A549 (cell line): Measurements from ENCODE around the gene JAGN1.
"Not testable (repeated sequence)": the region's sequence is repeated elsewhere in the genome, so short reads cannot be mapped to it uniquely, and the experiment has no call there.

Experiments
- CBX2 ChIP-seq: fragments of 200-600 bp; sonication (generic); IDR thresholded peaks from 2 replicates; pipeline ENCODE4 v1.6.1; 2016; ENCODE audit warnings: low read depth, mild to moderate bottlenecking, borderline replicate concordance
- CEBPB ChIP-seq, 2 experiments: fragments of >200 bp in 1 of 2; sonication (Bioruptor Twin) in 1 of 2; formaldehyde crosslinking in 1 of 2; IDR thresholded peaks; 2 replicates each; pipeline ENCODE4 v1.6.1; 2012 to 2016
- EHMT2 ChIP-seq: fragments of 200-600 bp; sonication (generic); IDR thresholded peaks from 2 replicates; pipeline ENCODE4 v1.6.1; 2016; ENCODE audit warnings: antibody characterized with exemption, low read depth, mild to moderate bottlenecking, moderate library complexity
- HDAC2 ChIP-seq: fragments of 200-600 bp; sonication (generic); IDR thresholded peaks from 2 replicates; pipeline ENCODE4 v1.6.1; 2016
- MAFK ChIP-seq: fragments of 450-650 bp; IDR thresholded peaks from 2 replicates; pipeline ENCODE4 v1.6.1; 2014; ENCODE audit not compliant: partially characterized antibody
- POLR2A ChIP-seq: IDR thresholded peaks from 2 replicates; pipeline ENCODE4 v1.6.1; 2012; ENCODE audit warnings: mild to moderate bottlenecking, low read length
- POLR2AphosphoS2 ChIP-seq: conservative IDR thresholded peaks from 2 replicates; pipeline ENCODE4 v1.6.1; 2012; ENCODE audit warnings: low read length, improper control_type of control experiment, inconsistent platforms
- ZNF302 ChIP-seq: fragments of 250-450 bp; sonication (Bioruptor Pico); IDR thresholded peaks from 2 replicates; pipeline ENCODE4 v1.9.0; 2021; ENCODE audit warnings: inconsistent platforms, mild to moderate bottlenecking, moderate library complexity
- TF ChIP-seq, protein P1 (sequence below): IDR thresholded peaks from 2 replicates; pipeline ENCODE4 v1.6.1; 2012
- TF ChIP-seq, protein P2 (sequence below): fragments of >200 bp; sonication (Bioruptor Twin); formaldehyde crosslinking; IDR thresholded peaks from 3 replicates; pipeline ENCODE4 v1.5.1; 2016
- TF ChIP-seq, protein P3 (sequence below): fragments of 200-600 bp; sonication (generic); IDR thresholded peaks from 2 replicates; pipeline ENCODE4 v1.6.1; 2016; ENCODE audit warnings: antibody characterized with exemption, mild to moderate bottlenecking, moderate library complexity
- TF ChIP-seq, protein P4 (sequence below): fragments of >200 bp; sonication (Bioruptor Twin); formaldehyde crosslinking; IDR thresholded peaks from 3 replicates; pipeline ENCODE4 v1.6.1; 2016

DNA sequence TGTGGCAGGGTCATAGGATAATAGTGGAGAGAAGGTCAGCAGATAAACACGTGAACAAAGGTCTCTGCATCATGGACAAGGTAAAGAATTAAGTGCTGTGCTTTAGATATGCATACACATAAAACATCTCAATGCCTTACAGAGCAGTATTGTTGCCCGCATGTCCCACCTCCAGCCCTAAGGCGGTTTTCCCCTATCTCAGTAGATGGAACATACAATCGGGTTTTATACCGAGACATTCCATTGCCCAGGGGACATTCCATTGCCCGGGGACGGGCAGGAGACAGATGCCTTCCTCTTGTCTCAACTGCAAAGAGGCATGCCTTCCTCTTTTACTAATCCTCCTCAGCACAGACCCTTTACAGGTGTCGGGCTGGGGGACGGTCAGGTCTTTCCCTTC lies 42.5 kb upstream of the JAGN1 start:
- TF ChIP-seq, protein P1, sequence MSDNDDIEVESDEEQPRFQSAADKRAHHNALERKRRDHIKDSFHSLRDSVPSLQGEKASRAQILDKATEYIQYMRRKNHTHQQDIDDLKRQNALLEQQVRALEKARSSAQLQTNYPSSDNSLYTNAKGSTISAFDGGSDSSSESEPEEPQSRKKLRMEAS, result not testable (repeated sequence)
- TF ChIP-seq, protein P2, sequence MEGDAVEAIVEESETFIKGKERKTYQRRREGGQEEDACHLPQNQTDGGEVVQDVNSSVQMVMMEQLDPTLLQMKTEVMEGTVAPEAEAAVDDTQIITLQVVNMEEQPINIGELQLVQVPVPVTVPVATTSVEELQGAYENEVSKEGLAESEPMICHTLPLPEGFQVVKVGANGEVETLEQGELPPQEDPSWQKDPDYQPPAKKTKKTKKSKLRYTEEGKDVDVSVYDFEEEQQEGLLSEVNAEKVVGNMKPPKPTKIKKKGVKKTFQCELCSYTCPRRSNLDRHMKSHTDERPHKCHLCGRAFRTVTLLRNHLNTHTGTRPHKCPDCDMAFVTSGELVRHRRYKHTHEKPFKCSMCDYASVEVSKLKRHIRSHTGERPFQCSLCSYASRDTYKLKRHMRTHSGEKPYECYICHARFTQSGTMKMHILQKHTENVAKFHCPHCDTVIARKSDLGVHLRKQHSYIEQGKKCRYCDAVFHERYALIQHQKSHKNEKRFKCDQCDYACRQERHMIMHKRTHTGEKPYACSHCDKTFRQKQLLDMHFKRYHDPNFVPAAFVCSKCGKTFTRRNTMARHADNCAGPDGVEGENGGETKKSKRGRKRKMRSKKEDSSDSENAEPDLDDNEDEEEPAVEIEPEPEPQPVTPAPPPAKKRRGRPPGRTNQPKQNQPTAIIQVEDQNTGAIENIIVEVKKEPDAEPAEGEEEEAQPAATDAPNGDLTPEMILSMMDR, result not testable (repeated sequence)
- not testable (repeated sequence) for TF ChIP-seq CBX2; POLR2AphosphoS2; MAFK; EHMT2; HDAC2; ZNF302; CEBPB (IDR thresholded peaks at IDR 0.05); POLR2A
- TF ChIP-seq, protein P3, sequence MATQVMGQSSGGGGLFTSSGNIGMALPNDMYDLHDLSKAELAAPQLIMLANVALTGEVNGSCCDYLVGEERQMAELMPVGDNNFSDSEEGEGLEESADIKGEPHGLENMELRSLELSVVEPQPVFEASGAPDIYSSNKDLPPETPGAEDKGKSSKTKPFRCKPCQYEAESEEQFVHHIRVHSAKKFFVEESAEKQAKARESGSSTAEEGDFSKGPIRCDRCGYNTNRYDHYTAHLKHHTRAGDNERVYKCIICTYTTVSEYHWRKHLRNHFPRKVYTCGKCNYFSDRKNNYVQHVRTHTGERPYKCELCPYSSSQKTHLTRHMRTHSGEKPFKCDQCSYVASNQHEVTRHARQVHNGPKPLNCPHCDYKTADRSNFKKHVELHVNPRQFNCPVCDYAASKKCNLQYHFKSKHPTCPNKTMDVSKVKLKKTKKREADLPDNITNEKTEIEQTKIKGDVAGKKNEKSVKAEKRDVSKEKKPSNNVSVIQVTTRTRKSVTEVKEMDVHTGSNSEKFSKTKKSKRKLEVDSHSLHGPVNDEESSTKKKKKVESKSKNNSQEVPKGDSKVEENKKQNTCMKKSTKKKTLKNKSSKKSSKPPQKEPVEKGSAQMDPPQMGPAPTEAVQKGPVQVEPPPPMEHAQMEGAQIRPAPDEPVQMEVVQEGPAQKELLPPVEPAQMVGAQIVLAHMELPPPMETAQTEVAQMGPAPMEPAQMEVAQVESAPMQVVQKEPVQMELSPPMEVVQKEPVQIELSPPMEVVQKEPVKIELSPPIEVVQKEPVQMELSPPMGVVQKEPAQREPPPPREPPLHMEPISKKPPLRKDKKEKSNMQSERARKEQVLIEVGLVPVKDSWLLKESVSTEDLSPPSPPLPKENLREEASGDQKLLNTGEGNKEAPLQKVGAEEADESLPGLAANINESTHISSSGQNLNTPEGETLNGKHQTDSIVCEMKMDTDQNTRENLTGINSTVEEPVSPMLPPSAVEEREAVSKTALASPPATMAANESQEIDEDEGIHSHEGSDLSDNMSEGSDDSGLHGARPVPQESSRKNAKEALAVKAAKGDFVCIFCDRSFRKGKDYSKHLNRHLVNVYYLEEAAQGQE, result not testable (repeated sequence)
- TF ChIP-seq, protein P4, sequence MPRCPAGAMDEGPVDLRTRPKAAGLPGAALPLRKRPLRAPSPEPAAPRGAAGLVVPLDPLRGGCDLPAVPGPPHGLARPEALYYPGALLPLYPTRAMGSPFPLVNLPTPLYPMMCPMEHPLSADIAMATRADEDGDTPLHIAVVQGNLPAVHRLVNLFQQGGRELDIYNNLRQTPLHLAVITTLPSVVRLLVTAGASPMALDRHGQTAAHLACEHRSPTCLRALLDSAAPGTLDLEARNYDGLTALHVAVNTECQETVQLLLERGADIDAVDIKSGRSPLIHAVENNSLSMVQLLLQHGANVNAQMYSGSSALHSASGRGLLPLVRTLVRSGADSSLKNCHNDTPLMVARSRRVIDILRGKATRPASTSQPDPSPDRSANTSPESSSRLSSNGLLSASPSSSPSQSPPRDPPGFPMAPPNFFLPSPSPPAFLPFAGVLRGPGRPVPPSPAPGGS, result not testable (repeated sequence)
